Measurements from ENCODE around the gene UGCG.
"Not testable (repeated sequence)": the region's sequence is repeated elsewhere in the genome, so short reads cannot be mapped to it uniquely, and the experiment has no call there.

DNA sequence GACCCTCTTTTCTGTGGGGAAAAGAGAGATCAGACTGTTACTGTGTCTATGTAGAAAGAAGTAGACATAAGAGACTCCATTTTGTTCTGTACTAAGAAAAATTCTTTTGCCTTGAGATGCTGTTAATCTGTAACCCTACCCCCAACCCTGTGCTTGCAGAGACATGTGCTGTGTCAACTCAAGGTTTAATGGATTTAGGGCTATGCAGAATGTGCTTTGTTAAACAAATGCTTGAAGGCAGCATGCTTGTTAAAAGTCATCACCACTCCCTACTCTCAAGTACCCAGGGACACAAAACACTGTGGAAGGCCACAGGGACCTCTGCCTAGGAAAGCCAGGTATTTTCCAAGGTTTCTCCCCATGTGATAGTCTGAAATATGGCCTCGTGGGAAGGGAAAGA lies 21.3 kb upstream of the UGCG start:
- TF ChIP-seq, protein P1, sequence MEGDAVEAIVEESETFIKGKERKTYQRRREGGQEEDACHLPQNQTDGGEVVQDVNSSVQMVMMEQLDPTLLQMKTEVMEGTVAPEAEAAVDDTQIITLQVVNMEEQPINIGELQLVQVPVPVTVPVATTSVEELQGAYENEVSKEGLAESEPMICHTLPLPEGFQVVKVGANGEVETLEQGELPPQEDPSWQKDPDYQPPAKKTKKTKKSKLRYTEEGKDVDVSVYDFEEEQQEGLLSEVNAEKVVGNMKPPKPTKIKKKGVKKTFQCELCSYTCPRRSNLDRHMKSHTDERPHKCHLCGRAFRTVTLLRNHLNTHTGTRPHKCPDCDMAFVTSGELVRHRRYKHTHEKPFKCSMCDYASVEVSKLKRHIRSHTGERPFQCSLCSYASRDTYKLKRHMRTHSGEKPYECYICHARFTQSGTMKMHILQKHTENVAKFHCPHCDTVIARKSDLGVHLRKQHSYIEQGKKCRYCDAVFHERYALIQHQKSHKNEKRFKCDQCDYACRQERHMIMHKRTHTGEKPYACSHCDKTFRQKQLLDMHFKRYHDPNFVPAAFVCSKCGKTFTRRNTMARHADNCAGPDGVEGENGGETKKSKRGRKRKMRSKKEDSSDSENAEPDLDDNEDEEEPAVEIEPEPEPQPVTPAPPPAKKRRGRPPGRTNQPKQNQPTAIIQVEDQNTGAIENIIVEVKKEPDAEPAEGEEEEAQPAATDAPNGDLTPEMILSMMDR (IDR thresholded peaks at IDR 0.05), result not testable (repeated sequence)
- not testable (repeated sequence) for TF ChIP-seq POLR2A (IDR thresholded peaks at IDR 0.05); EP300 (IDR thresholded peaks at IDR 0.05; ENCODE audit: low read depth); POLR2AphosphoS5 (IDR thresholded peaks at IDR 0.05)

All from transverse colon (tissue), 4 donors.